ENCODE results near the gene FDXACB1.

DNA sequence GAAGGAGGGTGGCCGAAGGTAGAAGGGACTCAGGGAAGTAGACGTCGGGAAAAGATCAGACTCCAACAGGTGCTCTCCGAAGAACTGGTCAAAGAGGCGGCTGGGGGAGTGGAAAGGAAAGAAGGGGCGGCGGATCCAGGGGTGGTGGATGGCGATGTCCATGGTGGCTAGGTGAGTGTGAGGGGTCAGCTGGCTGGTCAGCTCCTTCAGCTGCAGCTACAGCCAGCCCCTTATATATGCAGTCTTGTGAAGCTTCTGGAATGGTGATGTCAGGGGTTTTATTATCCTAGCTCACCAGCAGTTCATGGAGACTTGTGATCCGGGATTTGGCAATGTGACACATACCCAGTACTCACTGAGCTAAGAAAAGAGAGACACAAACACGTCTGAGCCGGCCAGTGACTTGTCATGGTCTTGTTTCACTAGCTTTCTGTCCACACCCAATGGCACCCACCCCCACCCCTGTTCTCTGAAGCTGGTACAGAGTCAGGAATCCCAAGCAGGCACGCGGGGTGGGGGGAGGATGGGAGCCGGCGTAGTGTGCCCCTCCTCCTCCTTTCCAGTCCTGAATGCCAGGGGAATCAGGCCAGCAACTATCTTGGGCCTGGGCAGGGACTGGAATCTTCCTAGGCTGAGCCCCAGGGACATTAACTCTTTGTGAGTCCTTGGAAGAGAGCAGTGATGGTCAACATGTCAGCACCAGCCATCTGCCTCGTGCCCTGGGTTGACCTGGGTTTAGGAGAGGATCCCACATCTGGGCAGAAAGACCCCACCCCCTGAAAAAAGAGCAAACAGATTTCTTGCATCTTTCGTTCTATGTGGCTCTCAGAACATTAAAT, 32.8 kb upstream of the FDXACB1 start, which contains the start of gene CRYAB:
- TF ChIP-seq POLR2A (IDR thresholded peaks at IDR 0.05): no peak
- TF ChIP-seq, protein P1, sequence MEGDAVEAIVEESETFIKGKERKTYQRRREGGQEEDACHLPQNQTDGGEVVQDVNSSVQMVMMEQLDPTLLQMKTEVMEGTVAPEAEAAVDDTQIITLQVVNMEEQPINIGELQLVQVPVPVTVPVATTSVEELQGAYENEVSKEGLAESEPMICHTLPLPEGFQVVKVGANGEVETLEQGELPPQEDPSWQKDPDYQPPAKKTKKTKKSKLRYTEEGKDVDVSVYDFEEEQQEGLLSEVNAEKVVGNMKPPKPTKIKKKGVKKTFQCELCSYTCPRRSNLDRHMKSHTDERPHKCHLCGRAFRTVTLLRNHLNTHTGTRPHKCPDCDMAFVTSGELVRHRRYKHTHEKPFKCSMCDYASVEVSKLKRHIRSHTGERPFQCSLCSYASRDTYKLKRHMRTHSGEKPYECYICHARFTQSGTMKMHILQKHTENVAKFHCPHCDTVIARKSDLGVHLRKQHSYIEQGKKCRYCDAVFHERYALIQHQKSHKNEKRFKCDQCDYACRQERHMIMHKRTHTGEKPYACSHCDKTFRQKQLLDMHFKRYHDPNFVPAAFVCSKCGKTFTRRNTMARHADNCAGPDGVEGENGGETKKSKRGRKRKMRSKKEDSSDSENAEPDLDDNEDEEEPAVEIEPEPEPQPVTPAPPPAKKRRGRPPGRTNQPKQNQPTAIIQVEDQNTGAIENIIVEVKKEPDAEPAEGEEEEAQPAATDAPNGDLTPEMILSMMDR (IDR thresholded peaks at IDR 0.05): no peak

All from testis (tissue), 2 donors.